Testis (tissue), 2 donors: Measurements from ENCODE around the gene NEK5.

Source experiments
- POLR2A ChIP-seq: fragments of 450-650 bp; IDR thresholded peaks from one replicate; pipeline ENCODE4 v1.6.1; 2017; ENCODE audit warnings: antibody characterized with exemption, mild to moderate bottlenecking, moderate library complexity
- TF ChIP-seq, protein P1 (sequence below), 3 experiments: fragments of 450-650 bp in 2 of 3; fragments of 200-600 bp in 1 of 3; sonication (generic) in 1 of 3; IDR thresholded peaks; one replicate each; pipeline ENCODE4 v1.5.1; 2016 to 2019; ENCODE audit warnings: antibody characterized with exemption in 3 of 3, mild to moderate bottlenecking in 2 of 3, moderate library complexity in 1 of 3

DNA sequence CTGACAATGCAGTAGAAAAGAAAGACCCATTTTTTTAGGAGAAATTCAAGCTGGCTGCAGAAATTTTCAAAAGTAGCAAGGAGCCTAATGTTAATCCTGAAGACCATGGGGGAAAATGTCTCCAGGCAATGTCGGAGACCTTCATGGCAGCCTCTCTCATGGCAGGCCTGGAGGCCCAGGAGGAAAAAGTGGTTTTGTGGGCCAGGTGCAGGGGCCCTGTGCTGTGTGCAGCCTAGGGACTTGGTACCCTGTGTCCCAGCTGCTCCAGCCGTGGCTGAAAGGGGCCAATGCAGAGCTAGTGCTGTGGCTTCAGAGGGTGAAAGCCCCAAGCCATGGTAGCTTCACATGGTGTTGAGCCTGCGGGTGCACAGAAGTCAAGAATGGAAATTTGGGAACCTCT lies 112.6 kb downstream of the NEK5 start:
- TF ChIP-seq, protein P1, sequence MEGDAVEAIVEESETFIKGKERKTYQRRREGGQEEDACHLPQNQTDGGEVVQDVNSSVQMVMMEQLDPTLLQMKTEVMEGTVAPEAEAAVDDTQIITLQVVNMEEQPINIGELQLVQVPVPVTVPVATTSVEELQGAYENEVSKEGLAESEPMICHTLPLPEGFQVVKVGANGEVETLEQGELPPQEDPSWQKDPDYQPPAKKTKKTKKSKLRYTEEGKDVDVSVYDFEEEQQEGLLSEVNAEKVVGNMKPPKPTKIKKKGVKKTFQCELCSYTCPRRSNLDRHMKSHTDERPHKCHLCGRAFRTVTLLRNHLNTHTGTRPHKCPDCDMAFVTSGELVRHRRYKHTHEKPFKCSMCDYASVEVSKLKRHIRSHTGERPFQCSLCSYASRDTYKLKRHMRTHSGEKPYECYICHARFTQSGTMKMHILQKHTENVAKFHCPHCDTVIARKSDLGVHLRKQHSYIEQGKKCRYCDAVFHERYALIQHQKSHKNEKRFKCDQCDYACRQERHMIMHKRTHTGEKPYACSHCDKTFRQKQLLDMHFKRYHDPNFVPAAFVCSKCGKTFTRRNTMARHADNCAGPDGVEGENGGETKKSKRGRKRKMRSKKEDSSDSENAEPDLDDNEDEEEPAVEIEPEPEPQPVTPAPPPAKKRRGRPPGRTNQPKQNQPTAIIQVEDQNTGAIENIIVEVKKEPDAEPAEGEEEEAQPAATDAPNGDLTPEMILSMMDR (IDR thresholded peaks at IDR 0.05) = no peak
- no peak for TF ChIP-seq POLR2A
